Ovary (tissue), 3 donors: ENCODE measurements around the gene LOXHD1.

Experiments
- POLR2A ChIP-seq: fragments of 450-650 bp; IDR thresholded peaks from one replicate; pipeline ENCODE4 v1.6.1; 2017; ENCODE audit warnings: antibody characterized with exemption, mild to moderate bottlenecking, moderate library complexity
- TF ChIP-seq, protein P1 (sequence below), 3 donors: fragments of 450-650 bp in 2 of 3; fragments of 200-600 bp in 1 of 3; IDR thresholded peaks; one replicate each; pipeline versions ENCODE4 v1.5.1 to v1.8.0; 2016 to 2022; ENCODE audit warnings: antibody characterized with exemption in 3 of 3, mild to moderate bottlenecking in 1 of 3
- donor health status: DM: no; HTN: no; CAD: no.

- TF ChIP-seq, protein P1, sequence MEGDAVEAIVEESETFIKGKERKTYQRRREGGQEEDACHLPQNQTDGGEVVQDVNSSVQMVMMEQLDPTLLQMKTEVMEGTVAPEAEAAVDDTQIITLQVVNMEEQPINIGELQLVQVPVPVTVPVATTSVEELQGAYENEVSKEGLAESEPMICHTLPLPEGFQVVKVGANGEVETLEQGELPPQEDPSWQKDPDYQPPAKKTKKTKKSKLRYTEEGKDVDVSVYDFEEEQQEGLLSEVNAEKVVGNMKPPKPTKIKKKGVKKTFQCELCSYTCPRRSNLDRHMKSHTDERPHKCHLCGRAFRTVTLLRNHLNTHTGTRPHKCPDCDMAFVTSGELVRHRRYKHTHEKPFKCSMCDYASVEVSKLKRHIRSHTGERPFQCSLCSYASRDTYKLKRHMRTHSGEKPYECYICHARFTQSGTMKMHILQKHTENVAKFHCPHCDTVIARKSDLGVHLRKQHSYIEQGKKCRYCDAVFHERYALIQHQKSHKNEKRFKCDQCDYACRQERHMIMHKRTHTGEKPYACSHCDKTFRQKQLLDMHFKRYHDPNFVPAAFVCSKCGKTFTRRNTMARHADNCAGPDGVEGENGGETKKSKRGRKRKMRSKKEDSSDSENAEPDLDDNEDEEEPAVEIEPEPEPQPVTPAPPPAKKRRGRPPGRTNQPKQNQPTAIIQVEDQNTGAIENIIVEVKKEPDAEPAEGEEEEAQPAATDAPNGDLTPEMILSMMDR (IDR thresholded peaks at IDR 0.05) = no peak
- no peak for TF ChIP-seq POLR2A
Observed at GRCh38 chr18:46449033-46449432, 208.0 kb downstream of the LOXHD1 start.
